ENCODE results near the gene CROCC.

Gene CROCC

DNA sequence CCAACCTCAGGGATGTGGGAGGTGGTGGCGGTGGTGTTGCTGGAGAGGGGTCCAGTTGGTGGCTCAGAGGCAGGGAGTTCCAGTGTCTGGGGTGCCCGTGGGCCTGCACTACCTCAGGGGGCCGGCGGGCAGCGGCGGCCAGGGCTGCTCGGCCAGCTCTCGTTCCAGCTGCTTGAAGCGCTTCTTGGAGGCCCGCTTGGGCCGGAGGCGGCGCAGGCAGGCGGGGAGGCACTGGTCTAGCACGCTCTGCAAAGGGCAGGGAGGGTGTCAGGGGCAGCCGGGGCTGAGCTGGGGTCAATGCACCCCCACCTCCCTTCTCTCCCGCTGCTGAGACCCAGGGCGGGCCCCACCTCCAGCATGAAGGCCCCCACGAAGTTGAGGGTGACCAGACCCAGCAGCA lies 64.4 kb downstream of the CROCC start:
- Histone ChIP-seq H4K8ac (ENCODE audit: low read depth, low read length) (no peak overlapping the region), H2BK5ac (ENCODE audit: low read depth, low read length, poor library complexity) (no peak overlapping the region), H3K4me1 (ENCODE audit: control insufficient read depth in 1 of 2, insufficient read depth in 2 of 2, low read length in 2 of 2) (peaks cover 2 to 12% of the 10 kb centered on the region in 2 experiments), H2AFZ (ENCODE audit: insufficient read depth, low read length, poor library complexity) (no peak overlapping the region), H4K12ac (ENCODE audit: low read depth, low read length) (no peak overlapping the region), H2BK12ac (ENCODE audit: low read length) (peak overlapping the region; percentile 24), H3K79me1 (ENCODE audit: low read length) (peaks cover 4% of the 10 kb centered on the region), H3K9ac (ENCODE audit: low read length) (no peak overlapping the region), H3K23ac (ENCODE audit: low read length) (no peak overlapping the region), H2AK5ac (ENCODE audit: low read length) (no peak overlapping the region), H3K4ac (ENCODE audit: low read depth, low read length) (no peak overlapping the region), H3K4me2 (ENCODE audit: low read length) (no peak overlapping the region), H3K27ac (ENCODE audit: low read depth, low read length) (no peak overlapping the region), H3K4me3 (ENCODE audit: low read depth, low read length) (no peak overlapping the region), H3K9me3 (ENCODE audit: insufficient read depth, low read depth, low read length) (no peaks in the 10 kb centered on the region), H3K36me3 (ENCODE audit: control insufficient read depth in 1 of 2, insufficient read depth in 2 of 2, low read length in 2 of 2) (peaks cover 30 to 36% of the 10 kb centered on the region in 2 experiments), H3K27me3 (ENCODE audit: insufficient read depth, low read length) (no peaks in the 10 kb centered on the region), H3K18ac (ENCODE audit: low read length) (no peak overlapping the region), H3K79me2 (ENCODE audit: control insufficient read depth, insufficient read depth, low read length, poor library complexity) (no peaks in the 10 kb centered on the region), H3K14ac (ENCODE audit: low read length) (no peak overlapping the region), H2BK120ac (ENCODE audit: insufficient read depth, low read length, poor library complexity) (no peak overlapping the region), H4K91ac (ENCODE audit: low read depth, low read length) (peak overlapping the region; percentile 8)
- WGBS (ENCODE audit: extremely low coverage, insufficient coverage, insufficient read length): no CpG with 5 or more reads among the region's 19 CpGs
- DNase-seq: no peak

DNA sequence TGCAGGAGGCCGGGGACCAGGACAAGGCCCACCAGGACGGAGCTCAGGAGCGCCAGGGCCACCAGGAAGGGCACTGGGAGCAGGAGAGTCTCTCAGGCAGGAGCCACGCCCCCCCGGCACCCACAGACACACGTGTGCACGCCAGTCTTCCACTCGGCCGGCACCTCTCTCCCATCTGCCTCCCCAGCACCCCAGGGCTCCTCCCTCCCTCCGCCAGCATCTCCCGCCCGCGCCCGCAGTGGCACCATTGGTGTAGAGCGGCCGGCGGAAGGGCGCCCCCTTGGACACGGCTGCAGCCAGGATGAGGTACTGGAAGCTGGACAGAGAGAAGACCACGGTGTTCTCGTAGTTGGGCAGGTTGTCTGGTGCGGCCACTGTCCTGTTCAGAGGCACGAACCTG lies 64.8 kb downstream of the CROCC start:
- Histone ChIP-seq H3K18ac (ENCODE audit: low read length) (no peak overlapping the region), H4K12ac (ENCODE audit: low read depth, low read length) (no peak overlapping the region), H3K9ac (ENCODE audit: low read length) (no peak overlapping the region), H2AFZ (ENCODE audit: insufficient read depth, low read length, poor library complexity) (no peak overlapping the region), H3K27ac (ENCODE audit: low read depth, low read length) (no peak overlapping the region), H2AK5ac (ENCODE audit: low read length) (no peak overlapping the region), H3K23ac (ENCODE audit: low read length) (no peak overlapping the region), H3K9me3 (ENCODE audit: insufficient read depth, low read depth, low read length) (no peaks in the 10 kb centered on the region), H4K8ac (ENCODE audit: low read depth, low read length) (no peak overlapping the region), H3K4me3 (ENCODE audit: low read depth, low read length) (no peak overlapping the region), H3K4me1 (ENCODE audit: control insufficient read depth in 1 of 2, insufficient read depth in 2 of 2, low read length in 2 of 2) (peaks cover 2 to 8% of the 10 kb centered on the region in 2 experiments), H3K4me2 (ENCODE audit: low read length) (no peak overlapping the region), H3K27me3 (ENCODE audit: insufficient read depth, low read length) (no peaks in the 10 kb centered on the region), H3K14ac (ENCODE audit: low read length) (no peak overlapping the region), H2BK120ac (ENCODE audit: insufficient read depth, low read length, poor library complexity) (no peak overlapping the region), H3K79me2 (ENCODE audit: control insufficient read depth, insufficient read depth, low read length, poor library complexity) (no peaks in the 10 kb centered on the region), H3K36me3 (ENCODE audit: control insufficient read depth in 1 of 2, insufficient read depth in 2 of 2, low read length in 2 of 2) (peaks cover 34 to 39% of the 10 kb centered on the region in 2 experiments), H3K79me1 (ENCODE audit: low read length) (peaks cover 3% of the 10 kb centered on the region), H2BK5ac (ENCODE audit: low read depth, low read length, poor library complexity) (no peak overlapping the region), H4K91ac (ENCODE audit: low read depth, low read length) (peak overlapping the region; percentile 8), H3K4ac (ENCODE audit: low read depth, low read length) (no peak overlapping the region), H2BK12ac (ENCODE audit: low read length) (peak overlapping the region; percentile 24)
- no CpG with 5 or more reads among the region's 23 CpGs for WGBS (ENCODE audit: extremely low coverage, insufficient coverage, insufficient read length)
- no peak for DNase-seq

DNA sequence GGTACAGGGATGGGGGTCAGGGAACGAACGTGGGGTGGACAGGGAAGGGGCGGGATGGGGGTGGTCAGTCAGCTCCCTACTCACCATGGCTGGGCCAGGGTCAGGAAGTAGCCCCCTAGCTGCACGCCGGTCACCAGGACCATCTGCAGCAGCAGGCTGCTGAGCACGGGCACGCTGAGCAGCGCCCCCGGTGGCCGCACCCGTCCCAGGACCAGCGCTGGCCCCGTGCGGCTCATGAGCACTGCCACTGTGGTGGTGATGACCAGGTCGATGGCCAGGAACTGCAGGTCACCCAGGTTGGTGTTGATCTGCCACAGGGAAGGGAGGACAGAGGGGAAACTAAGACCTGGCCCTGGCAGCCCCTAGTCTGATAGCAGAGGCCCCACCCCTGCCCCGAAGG lies 65.2 kb downstream of the CROCC start:
- Histone ChIP-seq H4K12ac (ENCODE audit: low read depth, low read length) (no peak overlapping the region), H3K27me3 (ENCODE audit: insufficient read depth, low read length) (no peaks in the 10 kb centered on the region), H3K79me2 (ENCODE audit: control insufficient read depth, insufficient read depth, low read length, poor library complexity) (no peaks in the 10 kb centered on the region), H2BK5ac (ENCODE audit: low read depth, low read length, poor library complexity) (no peak overlapping the region), H3K23ac (ENCODE audit: low read length) (no peak overlapping the region), H3K4me3 (ENCODE audit: low read depth, low read length) (no peak overlapping the region), H2BK120ac (ENCODE audit: insufficient read depth, low read length, poor library complexity) (no peak overlapping the region), H3K14ac (ENCODE audit: low read length) (no peak overlapping the region), H4K91ac (ENCODE audit: low read depth, low read length) (no peak overlapping the region), H2AK5ac (ENCODE audit: low read length) (no peak overlapping the region), H3K27ac (ENCODE audit: low read depth, low read length) (no peak overlapping the region), H3K36me3 (ENCODE audit: control insufficient read depth in 1 of 2, insufficient read depth in 2 of 2, low read length in 2 of 2) (peaks cover 37 to 43% of the 10 kb centered on the region in 2 experiments), H3K9me3 (ENCODE audit: insufficient read depth, low read depth, low read length) (no peaks in the 10 kb centered on the region), H3K9ac (ENCODE audit: low read length) (no peak overlapping the region), H2AFZ (ENCODE audit: insufficient read depth, low read length, poor library complexity) (no peak overlapping the region), H3K18ac (ENCODE audit: low read length) (no peak overlapping the region), H4K8ac (ENCODE audit: low read depth, low read length) (no peak overlapping the region), H3K4me1 (ENCODE audit: control insufficient read depth in 1 of 2, insufficient read depth in 2 of 2, low read length in 2 of 2) (peaks cover 2 to 8% of the 10 kb centered on the region in 2 experiments), H2BK12ac (ENCODE audit: low read length) (no peak overlapping the region), H3K79me1 (ENCODE audit: low read length) (peaks cover 3% of the 10 kb centered on the region), H3K4ac (ENCODE audit: low read depth, low read length) (no peak overlapping the region), H3K4me2 (ENCODE audit: low read length) (no peak overlapping the region)
- WGBS (ENCODE audit: extremely low coverage, insufficient coverage, insufficient read length): no CpG with 5 or more reads among the region's 16 CpGs
- DNase-seq: peak in 1 of 2 donors; percentile 31

DNA sequence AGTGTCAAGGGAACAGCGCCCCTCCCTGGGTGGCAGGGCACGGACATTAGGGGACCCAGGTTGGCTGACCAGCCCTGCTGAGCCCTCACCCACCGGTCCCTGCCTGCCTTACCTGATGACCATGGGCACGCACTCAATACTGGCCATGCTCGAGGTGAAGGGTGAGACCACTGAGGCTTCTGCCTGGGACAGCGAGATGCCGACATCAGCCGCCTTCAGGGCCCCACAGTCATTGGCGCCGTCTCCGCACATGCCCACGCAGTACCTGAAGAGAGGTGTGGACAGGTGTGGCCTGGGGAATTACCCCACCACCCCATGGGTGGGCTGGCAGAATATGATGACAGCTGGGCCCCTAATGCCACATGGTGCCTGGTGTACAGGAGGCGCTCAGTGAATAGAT lies 66.5 kb downstream of the CROCC start:
- no peak overlapping the region for H4K91ac ChIP-seq (ENCODE audit: low read depth, low read length)
- peak overlapping the region; percentile 11 for H3K4me3 ChIP-seq (ENCODE audit: low read depth, low read length)
- DNase-seq: no peak
- no peaks in the 10 kb centered on the region for H3K9me3 ChIP-seq (ENCODE audit: insufficient read depth, low read depth, low read length)
- H3K4me1 ChIP-seq (ENCODE audit: control insufficient read depth in 1 of 2, insufficient read depth in 2 of 2, low read length in 2 of 2): peaks cover 2 to 8% of the 10 kb centered on the region in 2 experiments
- H3K36me3 ChIP-seq (ENCODE audit: control insufficient read depth in 1 of 2, insufficient read depth in 2 of 2, low read length in 2 of 2): peaks cover 40 to 44% of the 10 kb centered on the region in 2 experiments
- WGBS (ENCODE audit: extremely low coverage, insufficient coverage, insufficient read length): no CpG with 5 or more reads among the region's 13 CpGs
- peaks cover 3% of the 10 kb centered on the region for H3K79me1 ChIP-seq (ENCODE audit: low read length)
- no peak overlapping the region for H3K9ac ChIP-seq (ENCODE audit: low read length)
- H3K18ac ChIP-seq (ENCODE audit: low read length): no peak overlapping the region
- no peak overlapping the region for H3K23ac ChIP-seq (ENCODE audit: low read length)
- no peak overlapping the region for H3K14ac ChIP-seq (ENCODE audit: low read length)
- H2BK120ac ChIP-seq (ENCODE audit: insufficient read depth, low read length, poor library complexity): no peak overlapping the region
- no peak overlapping the region for H3K4ac ChIP-seq (ENCODE audit: low read depth, low read length)
- H3K79me2 ChIP-seq (ENCODE audit: control insufficient read depth, insufficient read depth, low read length, poor library complexity): no peaks in the 10 kb centered on the region
- no peak overlapping the region for H2BK5ac ChIP-seq (ENCODE audit: low read depth, low read length, poor library complexity)
- no peak overlapping the region for H3K27ac ChIP-seq (ENCODE audit: low read depth, low read length)
- H2AK5ac ChIP-seq (ENCODE audit: low read length): no peak overlapping the region
- no peak overlapping the region for H2AFZ ChIP-seq (ENCODE audit: insufficient read depth, low read length, poor library complexity)
- no peak overlapping the region for H2BK12ac ChIP-seq (ENCODE audit: low read length)
- H4K8ac ChIP-seq (ENCODE audit: low read depth, low read length): no peak overlapping the region
- H4K12ac ChIP-seq (ENCODE audit: low read depth, low read length): no peak overlapping the region
- no peak overlapping the region for H3K4me2 ChIP-seq (ENCODE audit: low read length)
- H3K27me3 ChIP-seq (ENCODE audit: insufficient read depth, low read length): no peaks in the 10 kb centered on the region

Data from trophoblast cell (in vitro differentiated cells and primary cell).